GM23338 (cell line): ENCODE measurements around the gene PAX5. TPM values are rescaled to one million over a fixed set of nuclear protein-coding genes. Genes with fewer than 3 reads are reported as not detected.
A peak's percentile ranks its signal among the peaks of the same experiment; 100 is the strongest.

Source experiments
- ATAC-seq: fragments of 200-7000 bp; cut with Tn5 transposase; 3 replicates; pipeline ENCODE4 v1.9.1; 2020
- DNase-seq: peaks from one replicate; pipeline ENCODE4 v3.0.0-alpha.2; 2015; ENCODE audit warnings: low spot score
- H2AFZ ChIP-seq: fragments of 200-600 bp; sonication (generic); 2 replicates; pipeline ENCODE4 v1.8.0; 2016; ENCODE audit warnings: antibody characterized with exemption, mild to moderate bottlenecking, moderate library complexity
- H3F3A ChIP-seq: fragments of 200-600 bp; sonication (generic); replicated peaks from 2 replicates; pipeline ENCODE4 v1.8.0; 2017; ENCODE audit warnings: antibody characterized with exemption, mixed run types, low read depth
- H3K27ac ChIP-seq: fragments of 200-600 bp; sonication (generic); 2 replicates; pipeline ENCODE4 v1.6.1; 2016; ENCODE audit warnings: low read depth
- H3K27me3 ChIP-seq: fragments of 200-600 bp; sonication (generic); 2 replicates; pipeline ENCODE4 v1.8.0; 2016; ENCODE audit warnings: mild to moderate bottlenecking, mixed run types, moderate library complexity; ENCODE audit not compliant: insufficient read depth
- H3K36me3 ChIP-seq: fragments of 200-600 bp; sonication (generic); 2 replicates; pipeline ENCODE4 v1.8.0; 2016; ENCODE audit warnings: mild to moderate bottlenecking; ENCODE audit not compliant: insufficient read depth
- H3K4me1 ChIP-seq: fragments of 200-600 bp; sonication (generic); 2 replicates; pipeline ENCODE4 v1.8.0; 2016; ENCODE audit warnings: mild to moderate bottlenecking, moderate library complexity; ENCODE audit not compliant: insufficient read depth
- H3K4me2 ChIP-seq: fragments of 200-600 bp; sonication (generic); 2 replicates; pipeline ENCODE4 v1.7.1; 2017; ENCODE audit warnings: mixed run types
- H3K4me3 ChIP-seq: fragments of 200-600 bp; sonication (generic); 2 replicates; pipeline ENCODE4 v1.6.1; 2016; ENCODE audit warnings: mixed run types
- H3K79me2 ChIP-seq: fragments of 200-600 bp; sonication (generic); replicated peaks from 2 replicates; pipeline ENCODE4 v1.8.0; 2017; ENCODE audit warnings: mild to moderate bottlenecking; ENCODE audit not compliant: insufficient read depth
- H3K9me2 ChIP-seq: fragments of 200-600 bp; sonication (generic); 2 replicates; pipeline ENCODE4 v1.8.0; 2017; ENCODE audit not compliant: insufficient read depth
- H4K20me1 ChIP-seq: fragments of 200-600 bp; sonication (generic); replicated peaks from 2 replicates; pipeline ENCODE4 v1.8.0; 2017; ENCODE audit warnings: mild to moderate bottlenecking; ENCODE audit not compliant: insufficient read depth
- H3K27ac Mint-ChIP-seq: 2 replicates; pipeline ENCODE4 v1.8.0; 2020; ENCODE audit warnings: inconsistent platforms, mild to moderate bottlenecking, moderate library complexity, mixed read lengths
- H3K27me3 Mint-ChIP-seq: 3 replicates; pipeline ENCODE4 v1.8.0; 2022; ENCODE audit warnings: low read depth, mild to moderate bottlenecking, moderate library complexity, mixed read lengths, inconsistent platforms; ENCODE audit not compliant: insufficient read depth, poor library complexity
- H3K36me3 Mint-ChIP-seq: 3 replicates; pipeline ENCODE4 v1.8.0; 2021; ENCODE audit warnings: low read depth, mild to moderate bottlenecking, inconsistent platforms, moderate library complexity, mixed read lengths
- H3K4me1 Mint-ChIP-seq: 3 replicates; pipeline ENCODE4 v1.8.0; 2020; ENCODE audit warnings: mild to moderate bottlenecking, inconsistent platforms, mixed read lengths
- H3K4me3 Mint-ChIP-seq: 3 replicates; pipeline ENCODE4 v1.8.0; 2021; ENCODE audit warnings: moderate library complexity, mild to moderate bottlenecking, inconsistent platforms, mixed read lengths
- H3K9me3 Mint-ChIP-seq: 3 replicates; pipeline ENCODE4 v1.8.0; 2020; ENCODE audit warnings: moderate library complexity, mild to moderate bottlenecking, inconsistent platforms, mixed read lengths
- CREB1 ChIP-seq: fragments of 250-450 bp; sonication (Bioruptor Pico); IDR thresholded peaks from 2 replicates; pipeline ENCODE4 v1.5.0; 2020; ENCODE audit warnings: low read depth, mild to moderate bottlenecking, moderate library complexity
- CTCF ChIP-seq, 2 experiments: fragments of 200-600 bp in 1 of 2; sonication (generic) in 1 of 2; conservative IDR thresholded peaks; 2 replicates each; pipeline versions ENCODE4 v1.5.1 to v1.6.1; 2016 to 2017; ENCODE audit warnings: antibody characterized with exemption in 2 of 2, low read depth in 2 of 2, mild to moderate bottlenecking in 2 of 2, moderate library complexity in 1 of 2
- EZH2phosphoT487 ChIP-seq: fragments of 200-600 bp; sonication (generic); IDR thresholded peaks from one replicate; pipeline ENCODE4 v1.8.1; 2018; ENCODE audit warnings: antibody characterized with exemption; ENCODE audit not compliant: unreplicated experiment
- NANOG ChIP-seq: IDR thresholded peaks from 2 replicates; pipeline ENCODE4 v1.6.1; 2016; ENCODE audit warnings: antibody characterized with exemption, borderline replicate concordance
- ZNF114 ChIP-seq: fragments of 250-450 bp; sonication (Bioruptor Pico); IDR thresholded peaks from 2 replicates; pipeline ENCODE4 v1.5.0; 2020; ENCODE audit warnings: mild to moderate bottlenecking, moderate library complexity
- microRNA-seq: library from miRNA; unstranded; fragments of <30 nt; microRNA quantifications from one replicate; pipeline ENCODE4, GENCODE V29; 2017
- polyA plus RNA-seq: library from polyadenylated mRNA; unstranded; fragments of >200 nt; fragmentation: Nextera tagmentation; extraction: Ambion mirVana; gene quantifications from 2 replicates; pipeline ENCODE4 v1.2.1, GENCODE V29; 2016
- small RNA-seq: library from RNA; depleted of rRNA; stranded (forward); fragments of <200 nt; gene quantifications from one replicate; pipeline ENCODE3, GENCODE V24; 2014; ENCODE audit warnings: low replicate concordance
- total RNA-seq: library from RNA; depleted of rRNA; stranded (reverse); fragments of >200 nt; shearing (Covaris generic); gene quantifications from 2 replicates; pipeline ENCODE4 v1.2.3, GENCODE V29; 2014; rRNA removed

Gene PAX5
- total and polyA plus RNA-seq, 2 experiments from 2014 or later: 0.17 to 0.60 TPM

GRCh38 chr9:36789886-36790285, 244.2 kb downstream of the PAX5 start:
- ATAC-seq: no peak
- no peaks in the 10 kb centered on the region for H3K27me3 ChIP-seq
- no peak overlapping the region for H3K27ac ChIP-seq
- H3K4me1 ChIP-seq: no peaks in the 10 kb centered on the region
- H3K4me3 Mint-ChIP-seq: no peak overlapping the region
- H4K20me1 ChIP-seq: no peaks in the 10 kb centered on the region
- H3K4me1 Mint-ChIP-seq: peaks cover 3% of the 10 kb centered on the region; the same call in 1 of the 3 replicates
- H3K9me2 ChIP-seq: no peaks in the 10 kb centered on the region
- H3K4me3 ChIP-seq: no peak overlapping the region
- no peaks in the 10 kb centered on the region for H3K36me3 ChIP-seq
- H3F3A ChIP-seq: no peaks in the 10 kb centered on the region
- H3K27ac Mint-ChIP-seq: no peak overlapping the region
- peaks cover 2% of the 10 kb centered on the region for H3K27me3 Mint-ChIP-seq
- H3K9me3 Mint-ChIP-seq: peaks cover 7% of the 10 kb centered on the region
- no peak for DNase-seq
- H2AFZ ChIP-seq: no peak overlapping the region
- peaks cover 5% of the 10 kb centered on the region; the same call in 1 of the 3 replicates for H3K36me3 Mint-ChIP-seq
- TF ChIP-seq EZH2phosphoT487 (no peak), CREB1 (no peak)
- H3K79me2 ChIP-seq: no peaks in the 10 kb centered on the region
- H3K4me2 ChIP-seq: no peak overlapping the region

- no peaks in the 10 kb centered on the region for H3K36me3 ChIP-seq
- H3K27ac Mint-ChIP-seq: no peak overlapping the region
- no peaks in the 10 kb centered on the region for H3K9me2 ChIP-seq
- peaks cover 5% of the 10 kb centered on the region; the same call in 1 of the 3 replicates for H3K36me3 Mint-ChIP-seq
- no peaks in the 10 kb centered on the region for H3F3A ChIP-seq
- no peaks in the 10 kb centered on the region for H3K27me3 ChIP-seq
- DNase-seq (peak; percentile 77), ATAC-seq (peak; percentile 88)
- TF ChIP-seq ZNF114 (CRISPR knock-in tag) (no peak), CTCF (conservative IDR thresholded peaks at IDR 0.05; ENCODE audit: low read depth in 2 of 2) (peak; percentile 41 to 45)
- H4K20me1 ChIP-seq: 0 out of 2 replicates have a peak, but pooled peaks cover 3% of the 10 kb centered on the region
- peaks cover 5% of the 10 kb centered on the region for H3K9me3 Mint-ChIP-seq
- no peak overlapping the region for H3K4me2 ChIP-seq
- H3K27me3 Mint-ChIP-seq: no peaks in the 10 kb centered on the region
- H3K4me1 Mint-ChIP-seq: peaks cover 3% of the 10 kb centered on the region; the same call in 1 of the 3 replicates
- H2AFZ ChIP-seq: no peak overlapping the region
- no peaks in the 10 kb centered on the region for H3K4me1 ChIP-seq
- H3K27ac ChIP-seq: no peak overlapping the region
- no peak overlapping the region for H3K4me3 ChIP-seq
- H3K4me3 Mint-ChIP-seq: no peak overlapping the region
- H3K79me2 ChIP-seq: no peaks in the 10 kb centered on the region
Observed at GRCh38 chr9:36788534-36788933, 245.5 kb downstream of the PAX5 start.

GRCh38 chr9:36787709-36788108, 246.4 kb downstream of the PAX5 start:
- H3K27me3 ChIP-seq: no peaks in the 10 kb centered on the region
- H3K4me2 ChIP-seq: no peak overlapping the region
- TF ChIP-seq NANOG: no peak
- H3K9me2 ChIP-seq: no peaks in the 10 kb centered on the region
- Mint-ChIP-seq H3K4me3 (no peak overlapping the region), H3K9me3 (no peaks in the 10 kb centered on the region; the same call in 1 of the 3 replicates), H3K36me3 (no peaks in the 10 kb centered on the region; the same call in 2 of the 3 replicates), H3K27ac (no peak overlapping the region), H3K4me1 (peaks cover 3% of the 10 kb centered on the region; the same call in 1 of the 3 replicates), H3K27me3 (no peaks in the 10 kb centered on the region)
- H4K20me1 ChIP-seq: 0 out of 2 replicates have a peak, but pooled peaks cover 3% of the 10 kb centered on the region
- H2AFZ ChIP-seq: no peak overlapping the region
- H3K79me2 ChIP-seq: no peaks in the 10 kb centered on the region
- H3K4me1 ChIP-seq: no peaks in the 10 kb centered on the region
- H3F3A ChIP-seq: no peaks in the 10 kb centered on the region
- ATAC-seq: no peak
- H3K36me3 ChIP-seq: no peaks in the 10 kb centered on the region
- H3K4me3 ChIP-seq: no peak overlapping the region
- no peak overlapping the region for H3K27ac ChIP-seq
- no peak for DNase-seq

Small RNA genes lying within 50 kb of the gene (microRNA-seq; reads per million reads assigned to microRNA genes)
- gene MIR4475 (not detected), gene MIR4476 (not detected), gene MIR4540 (not detected)

Small RNA genes lying within 50 kb of the gene (small RNA-seq; reads per million reads assigned to genes)
- gene MIR4475 (not detected), gene MIR4476 (not detected), gene MIR4540 (not detected)

Other genes starting within 250 kb of the PAX5 start
- gene ZCCHC7, start 86.3 kb upstream of the PAX5 start, total RNA-seq: 26.7 and 29.8 TPM in 2 replicates
- gene ZCCHC7, start 86.3 kb upstream of the PAX5 start, polyA plus RNA-seq: 34.3 and 38.8 TPM in 2 replicates